GM21367 (cell line): ENCODE results near the gene NTM.
A peak's percentile ranks its signal among the peaks of the same experiment; 100 is the strongest.

Experiments used
- ATAC-seq: cut with Tn5 transposase; IDR thresholded peaks from one replicate; pipeline ENCODE4 v1.9.1; 2021; ENCODE audit not compliant: unreplicated experiment

Gene NTM

DNA sequence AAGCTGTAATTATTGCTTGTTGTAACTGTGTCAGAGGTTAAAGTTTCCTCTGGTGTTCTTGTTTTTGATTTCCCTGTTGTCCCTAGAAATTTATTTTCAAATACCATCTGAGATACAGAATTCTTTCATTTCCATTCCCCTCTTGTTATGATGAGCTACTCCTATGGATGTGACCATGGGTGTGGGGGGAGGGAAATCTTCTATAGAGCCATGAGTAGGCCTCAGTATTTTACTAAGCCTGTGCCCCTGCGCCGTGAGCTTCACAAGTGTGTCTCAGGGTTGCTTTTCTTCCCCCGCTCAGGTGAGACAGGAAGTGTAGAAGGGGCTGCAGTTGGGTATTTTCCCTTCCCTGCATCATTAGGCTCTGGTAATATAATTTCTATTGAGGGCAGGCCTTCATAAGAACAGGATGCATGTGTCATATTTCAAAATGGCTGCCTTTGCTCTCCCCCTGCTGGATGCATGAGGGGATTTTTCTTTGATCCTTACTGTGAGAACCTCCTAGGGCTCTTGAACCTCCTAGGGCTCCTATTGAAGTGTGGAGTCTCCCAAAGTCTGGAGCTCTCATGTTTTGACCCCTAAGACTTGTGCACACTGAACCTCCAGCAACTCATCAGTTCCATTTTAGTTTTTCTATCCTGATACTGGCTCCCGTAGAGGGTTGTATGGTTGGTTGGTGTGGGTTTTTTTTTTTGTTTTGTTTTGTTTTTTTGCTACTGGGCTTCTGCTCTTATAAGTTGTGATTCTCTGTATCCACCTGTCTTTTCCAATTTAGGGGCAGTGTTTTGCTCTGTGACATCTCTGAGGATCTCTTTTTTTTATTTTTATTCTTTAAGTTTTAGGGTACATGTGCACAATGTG, 658.2 kb downstream of the NTM start:
- ATAC-seq: peak; percentile 87

- no peak for ATAC-seq
Measured at GRCh38 chr11:132030896-132031295, 660.5 kb downstream of the NTM start.

DNA sequence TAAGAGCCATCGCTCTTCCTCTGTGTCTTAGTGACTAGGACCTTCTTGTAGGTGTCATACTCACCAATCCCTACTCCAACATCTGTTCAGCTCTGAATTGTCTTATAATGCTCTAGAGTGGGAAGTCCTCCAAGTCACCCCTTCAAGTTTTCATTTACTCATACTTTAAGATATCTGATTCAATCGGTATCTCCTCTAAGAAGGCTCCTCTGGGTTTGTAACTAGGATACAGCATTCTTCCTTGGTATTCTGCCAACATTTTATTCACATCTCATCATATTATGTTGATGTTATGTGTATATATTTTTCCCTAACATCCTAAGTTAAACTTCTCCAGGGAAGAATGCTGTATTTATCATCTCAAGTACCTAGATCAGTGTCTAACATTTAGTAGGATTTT, 662.1 kb downstream of the NTM start:
- no peak for ATAC-seq

DNA sequence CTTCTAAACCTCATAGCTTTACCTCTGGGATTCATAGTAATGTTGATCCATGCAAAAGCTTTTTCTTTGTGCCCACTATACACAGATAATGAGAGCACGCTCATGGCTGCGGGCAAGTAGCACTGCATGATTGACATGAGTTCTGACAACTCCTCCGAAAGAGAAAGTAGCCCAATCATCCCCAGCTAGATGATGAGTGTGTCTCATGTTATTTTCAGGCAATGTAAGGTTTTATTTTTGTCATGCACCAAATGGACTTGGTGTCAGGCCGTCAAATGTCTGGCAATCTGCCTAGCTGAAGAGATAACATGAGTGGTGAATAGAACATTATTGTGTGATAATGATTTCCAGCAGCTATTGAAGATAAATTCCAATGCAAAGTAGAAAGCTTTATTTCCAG, 662.6 kb downstream of the NTM start:
- ATAC-seq: no peak

DNA sequence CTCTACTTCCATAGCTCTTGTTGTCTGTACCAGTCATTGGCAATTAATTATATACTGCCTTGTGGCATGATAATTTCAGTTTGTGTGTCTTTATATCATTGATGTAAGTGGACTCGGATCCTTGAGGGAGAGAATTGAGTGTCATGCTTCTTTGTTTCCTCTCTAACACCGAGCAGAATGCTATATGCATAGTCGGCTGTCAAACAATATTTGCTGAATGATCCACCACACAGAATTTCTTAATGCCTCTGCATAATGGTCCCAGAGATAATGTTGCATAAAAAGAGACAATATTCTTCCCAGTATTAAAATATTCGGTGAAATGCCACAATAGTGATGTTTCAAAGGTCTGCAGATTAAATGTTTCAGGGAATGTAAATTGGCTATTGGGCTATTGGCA, 664.8 kb downstream of the NTM start:
- ATAC-seq: no peak

DNA sequence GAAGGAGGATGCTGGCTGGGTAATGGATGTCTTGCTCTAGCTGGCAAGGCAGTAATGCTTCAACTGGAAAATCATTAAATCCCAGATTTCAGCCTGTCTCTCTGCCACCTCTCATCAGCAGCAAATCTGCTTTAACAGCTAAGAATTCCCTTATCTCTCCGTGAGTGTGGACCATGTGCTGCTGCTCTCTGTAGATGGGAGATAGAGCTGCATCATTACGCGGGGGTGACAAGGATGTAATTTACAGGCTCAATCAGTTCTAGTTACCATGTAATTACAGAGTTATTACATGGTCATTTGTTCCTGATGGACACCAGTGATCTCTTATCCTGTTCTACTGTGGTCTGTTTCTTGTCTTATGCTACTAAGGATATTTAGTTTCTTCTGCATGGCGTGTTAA, 665.4 kb downstream of the NTM start:
- no peak for ATAC-seq

DNA sequence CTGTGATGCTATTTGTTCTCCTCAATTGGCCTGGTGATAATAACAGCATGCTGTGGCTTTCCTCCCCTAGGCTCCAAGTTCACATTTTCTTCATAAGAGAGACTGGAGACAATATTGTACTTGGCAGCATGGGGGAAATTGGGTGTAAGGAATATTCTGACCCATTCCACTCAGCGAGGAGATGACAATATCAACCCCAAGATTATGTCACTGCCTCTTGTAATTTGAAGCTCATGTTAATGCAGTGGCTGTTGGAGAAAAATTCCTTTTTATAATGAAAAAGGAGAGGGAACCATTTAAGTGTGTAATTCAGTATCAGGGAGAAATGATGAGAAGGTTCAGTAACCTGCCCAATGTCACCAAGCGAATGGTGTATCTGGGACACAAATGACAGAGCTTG, 665.8 kb downstream of the NTM start:
- ATAC-seq: no peak

- ATAC-seq: no peak
Measured at GRCh38 chr11:132036746-132037466, 666.5 kb downstream of the NTM start.

DNA sequence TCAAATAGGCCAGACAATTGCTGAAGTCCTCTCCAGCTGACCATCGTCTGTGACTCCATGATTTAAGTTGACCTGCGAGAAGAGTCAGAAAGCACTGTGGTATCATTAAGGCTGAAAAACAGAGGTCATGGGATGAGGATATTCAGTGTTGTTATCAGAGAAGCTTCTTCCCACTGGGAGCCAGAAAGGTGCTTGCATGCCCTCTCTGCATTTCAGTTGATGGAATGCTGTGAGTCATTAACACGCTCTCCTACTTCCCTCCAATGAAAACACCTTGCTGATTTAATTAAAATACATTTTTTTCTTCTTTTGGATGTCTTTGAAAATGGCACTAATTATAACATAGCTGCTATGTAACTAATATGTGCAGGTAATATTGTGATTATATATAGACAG, 667.0 kb downstream of the NTM start:
- ATAC-seq: no peak

DNA sequence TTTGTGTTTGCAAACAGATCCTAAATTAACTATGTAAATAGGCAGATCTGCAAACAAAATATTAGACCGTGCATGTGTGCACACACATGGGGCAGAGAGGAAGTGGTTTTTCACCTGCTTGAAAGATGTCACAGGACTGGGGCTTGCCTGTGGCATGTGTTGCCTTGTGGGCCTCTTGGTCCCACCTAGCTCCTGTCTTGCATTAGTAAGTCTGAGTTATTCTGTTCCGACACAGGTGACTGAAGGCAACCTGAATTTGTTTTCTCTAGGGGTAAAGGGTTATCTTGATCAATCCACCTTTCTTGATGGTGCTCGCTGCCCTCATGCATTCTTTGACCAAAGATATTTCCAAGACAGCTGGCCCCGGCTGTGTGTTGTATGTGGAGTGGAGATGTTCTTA, 667.5 kb downstream of the NTM start:
- ATAC-seq: no peak

DNA sequence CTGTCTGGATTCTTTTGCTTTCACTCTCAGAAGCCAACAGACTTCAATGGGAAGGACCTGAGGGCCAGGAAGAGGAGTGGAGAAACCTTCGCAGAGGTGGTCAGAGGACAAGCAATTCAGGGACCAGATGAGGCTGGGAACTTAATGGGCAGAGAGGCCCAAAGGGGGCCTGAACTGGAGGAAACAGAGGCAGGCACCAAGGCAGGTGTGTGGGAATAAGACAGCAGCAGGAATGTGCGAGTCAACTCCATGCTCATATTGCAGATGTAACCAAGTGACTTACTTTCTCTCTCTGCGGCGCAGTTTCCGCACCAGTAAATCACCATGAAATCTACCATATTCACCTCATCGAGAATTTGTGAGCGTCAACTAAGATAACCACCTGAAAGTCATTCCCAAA, 669.1 kb downstream of the NTM start:
- ATAC-seq: no peak

- no peak for ATAC-seq
Measured at GRCh38 chr11:132042296-132042695, 671.9 kb downstream of the NTM start.

GRCh38 chr11:132043714-132044113, 673.3 kb downstream of the NTM start:
- no peak for ATAC-seq

- ATAC-seq: no peak
Measured at GRCh38 chr11:132045107-132045506, 674.7 kb downstream of the NTM start.

DNA sequence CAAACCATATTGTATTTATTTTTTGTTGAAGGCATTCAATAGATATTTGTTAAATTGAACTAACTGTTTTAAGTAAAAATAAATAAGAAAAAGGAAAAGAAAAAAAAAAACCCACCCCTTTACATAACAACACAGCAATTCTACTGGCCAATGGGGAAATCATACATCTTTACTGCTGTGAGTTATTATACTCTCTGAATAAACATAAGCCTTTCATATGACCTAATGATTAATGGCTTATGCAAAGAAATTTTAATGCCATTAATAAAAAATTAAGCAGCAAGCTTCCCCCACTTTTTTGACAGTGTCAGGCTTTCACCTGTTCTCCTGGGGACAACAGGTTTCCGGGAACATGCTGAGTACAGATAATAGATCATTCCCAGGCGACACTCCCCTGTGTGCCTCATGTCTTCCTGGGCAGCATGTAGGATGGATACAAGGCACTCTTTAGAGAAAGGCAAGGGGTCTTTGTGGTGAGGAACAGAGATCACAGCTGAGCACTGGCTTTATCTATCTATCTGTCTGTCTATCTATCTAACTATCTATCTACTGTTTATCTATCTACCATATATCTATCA, 676.0 kb downstream of the NTM start:
- no peak for ATAC-seq

DNA sequence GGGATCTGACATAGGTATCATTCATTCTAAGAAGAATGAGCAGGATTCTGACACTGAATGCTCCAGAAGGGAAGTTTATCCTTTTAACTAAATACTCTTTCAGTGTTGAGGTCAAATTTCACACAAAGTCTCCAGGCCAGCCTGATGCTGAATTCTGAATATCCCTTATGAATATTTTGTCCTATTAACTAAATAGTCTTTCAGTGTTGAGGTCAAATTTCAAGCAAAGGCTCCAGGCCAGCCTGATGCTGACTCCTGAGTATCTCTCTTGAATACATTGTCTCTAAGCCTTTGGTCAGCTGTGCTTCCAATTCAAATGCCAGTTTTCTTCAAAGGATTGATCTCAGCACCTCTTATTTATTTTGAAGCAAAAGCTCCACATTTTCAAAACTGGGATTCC, 676.8 kb downstream of the NTM start:
- no peak for ATAC-seq

- ATAC-seq: no peak
Measured at GRCh38 chr11:132048040-132048439, 677.6 kb downstream of the NTM start.

- ATAC-seq: no peak
Measured at GRCh38 chr11:132049205-132049604, 678.8 kb downstream of the NTM start.

DNA sequence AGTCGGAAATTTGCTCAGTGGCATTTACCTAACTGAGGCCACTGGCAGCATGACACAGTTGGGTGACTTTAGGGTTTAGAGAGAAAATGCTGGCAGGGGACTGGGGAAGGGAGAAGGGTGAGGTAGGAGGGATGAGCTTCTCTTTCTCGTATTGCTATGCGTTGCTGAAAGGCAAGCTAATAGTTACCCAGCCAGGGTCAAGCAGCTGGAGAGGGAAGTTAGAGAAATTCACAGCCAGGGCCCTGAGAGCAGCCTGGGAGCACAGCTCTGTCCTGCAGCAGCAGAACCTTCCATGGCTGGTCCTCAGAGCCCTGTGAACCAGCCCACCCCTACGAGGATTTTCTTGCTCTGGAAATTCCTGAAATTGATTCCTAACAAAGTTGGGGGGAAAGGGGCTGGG, 679.6 kb downstream of the NTM start:
- no peak for ATAC-seq

GRCh38 chr11:132050577-132051165, 680.3 kb downstream of the NTM start:
- no peak for ATAC-seq

- ATAC-seq: no peak
Measured at GRCh38 chr11:132051704-132052103, 681.3 kb downstream of the NTM start.

GRCh38 chr11:132052342-132052741, 681.9 kb downstream of the NTM start:
- no peak for ATAC-seq
